AG08395 (cell line): ENCODE data around the gene PARP6.
"Not testable (repeated sequence)": the region's sequence is repeated elsewhere in the genome, so short reads cannot be mapped to it uniquely, and the experiment has no call there.

ENCODE experiments used
- DNase-seq: peaks from one replicate; pipeline ENCODE4 v3.0.0; 2012; ENCODE audit warnings: mixed read lengths, low spot score

Gene PARP6

GRCh38 chr15:72278737-72279136 is 6.4 kb upstream of the PARP6 start:
- DNase-seq: no peak

GRCh38 chr15:72276326-72276700 is 4.0 kb upstream of the PARP6 start:
- DNase-seq: no peak

- not testable (repeated sequence) for DNase-seq
These were observed 3.4 kb upstream of the PARP6 start for GRCh38 chr15:72275635-72276325.

- DNase-seq: no peak
These were observed 621 bp upstream of the PARP6 start for GRCh38 chr15:72272997-72273352.

GRCh38 chr15:72271895-72272212 is 500 bp downstream of the PARP6 start:
- peak; percentile 24 for DNase-seq

- DNase-seq: no peak
These were observed 1.1 kb downstream of the PARP6 start for GRCh38 chr15:72271221-72271620.

- DNase-seq: no peak
These were observed 2.6 kb downstream of the PARP6 start for GRCh38 chr15:72269739-72270138.

GRCh38 chr15:72265031-72265430 is 7.3 kb downstream of the PARP6 start:
- no peak for DNase-seq

- no peak for DNase-seq
These were observed 19.6 kb downstream of the PARP6 start for GRCh38 chr15:72252663-72253299.

GRCh38 chr15:72249142-72249810 is 23.1 kb downstream of the PARP6 start:
- no peak for DNase-seq

GRCh38 chr15:72248514-72248913 is 23.8 kb downstream of the PARP6 start:
- DNase-seq: no peak

GRCh38 chr15:72242775-72243370 is 29.5 kb downstream of the PARP6 start:
- DNase-seq: no peak

GRCh38 chr15:72239652-72240051 is 32.7 kb downstream of the PARP6 start:
- DNase-seq: no peak

- no peak for DNase-seq
These were observed 33.8 kb downstream of the PARP6 start for GRCh38 chr15:72238586-72238985.

- no peak for DNase-seq
These were observed 34.5 kb downstream of the PARP6 start for GRCh38 chr15:72237853-72238224.

- peak; percentile 97 for DNase-seq
These were observed 35.1 kb downstream of the PARP6 start for GRCh38 chr15:72237029-72237852.

GRCh38 chr15:72236381-72237003 is 35.9 kb downstream of the PARP6 start:
- no peak for DNase-seq

- no peak for DNase-seq
These were observed 37.1 kb downstream of the PARP6 start for GRCh38 chr15:72235298-72235697.

- DNase-seq: no peak
These were observed 38.6 kb downstream of the PARP6 start for GRCh38 chr15:72233769-72234168.

GRCh38 chr15:72231833-72232478 is 40.4 kb downstream of the PARP6 start:
- DNase-seq: peak; percentile 79

GRCh38 chr15:72231066-72231832 is 41.1 kb downstream of the PARP6 start, which contains the start of gene PKM:
PKM (minus strand) TSS chr15:72231190; CDS start chr15:72219097, 12,093 bp downstream.
- peak; percentile 93 for DNase-seq
